ENCODE measurements around the gene LILRB5.
A peak's percentile ranks its signal among the peaks of the same experiment; 100 is the strongest.

- peak; percentile 74 for TF ChIP-seq GATA2 (IDR thresholded peaks at IDR 0.05; ENCODE audit: low read depth, low read length)
- no peak for TF ChIP-seq GATA3 (IDR thresholded peaks at IDR 0.05; ENCODE audit: low read depth, low read length)
These were observed 25.8 kb downstream of the LILRB5 start for GRCh38 chr19:54231077-54231931.

All from SH-SY5Y (cell line).